AG04450 (cell line): ENCODE data around the gene CACNA2D3. TPM values are rescaled to one million over a fixed set of nuclear protein-coding genes. Genes with fewer than 3 reads are reported as not detected.
"Not testable (repeated sequence)": the region's sequence is repeated elsewhere in the genome, so short reads cannot be mapped to it uniquely, and the experiment has no call there.

Source experiments
- CTCF ChIA-PET: fragments of 300-600, 350-600 bp; formaldehyde crosslinking; extraction: SDS; loops from one replicate; lab custom pipeline; 2022; ENCODE audit warnings: antibody characterized with exemption, inconsistent platforms; lab: Charles Lee
- POLR2A ChIA-PET: fragments of 350-600 bp; formaldehyde crosslinking; extraction: SDS; loops from one replicate; lab custom pipeline; 2021; ENCODE audit warnings: antibody characterized with exemption, inconsistent platforms; lab: Yijun Ruan, JAX
- DNase-seq: peaks from one replicate; pipeline ENCODE4 v3.0.0-alpha.2; 2011; ENCODE audit warnings: low read depth, low spot score
- H3K27ac ChIP-seq: one replicate; pipeline ENCODE4 v1.5.1; 2012; ENCODE audit warnings: low read depth, low read length, control low read depth
- H3K27me3 ChIP-seq: one replicate; pipeline ENCODE4 v1.6.0; 2012; ENCODE audit warnings: low read length; ENCODE audit not compliant: control insufficient read depth, insufficient read depth
- H3K4me3 ChIP-seq: 2 replicates; pipeline ENCODE4 v1.5.1; 2011; ENCODE audit warnings: mild to moderate bottlenecking, low read depth, low read length, control low read depth
- H3K9me3 ChIP-seq: 2 replicates; pipeline ENCODE4 v1.5.1; 2012; ENCODE audit warnings: low read length; ENCODE audit not compliant: control insufficient read depth, insufficient read depth
- polyA plus RNA-seq: library from polyadenylated mRNA; depleted of rRNA; stranded (reverse); fragments of >200 nt; gene quantifications from 2 replicates; pipeline ENCODE4 v1.2.3, GENCODE V29; 2011
- TF ChIP-seq, protein P1 (sequence below): IDR thresholded peaks from 2 replicates; pipeline ENCODE4 v1.5.1; 2011; ENCODE audit warnings: low read depth, low read length, control low read depth, inconsistent platforms

The CACNA2D3 gene
- polyA plus RNA-seq, 1 experiment: 0.32 TPM

DNA sequence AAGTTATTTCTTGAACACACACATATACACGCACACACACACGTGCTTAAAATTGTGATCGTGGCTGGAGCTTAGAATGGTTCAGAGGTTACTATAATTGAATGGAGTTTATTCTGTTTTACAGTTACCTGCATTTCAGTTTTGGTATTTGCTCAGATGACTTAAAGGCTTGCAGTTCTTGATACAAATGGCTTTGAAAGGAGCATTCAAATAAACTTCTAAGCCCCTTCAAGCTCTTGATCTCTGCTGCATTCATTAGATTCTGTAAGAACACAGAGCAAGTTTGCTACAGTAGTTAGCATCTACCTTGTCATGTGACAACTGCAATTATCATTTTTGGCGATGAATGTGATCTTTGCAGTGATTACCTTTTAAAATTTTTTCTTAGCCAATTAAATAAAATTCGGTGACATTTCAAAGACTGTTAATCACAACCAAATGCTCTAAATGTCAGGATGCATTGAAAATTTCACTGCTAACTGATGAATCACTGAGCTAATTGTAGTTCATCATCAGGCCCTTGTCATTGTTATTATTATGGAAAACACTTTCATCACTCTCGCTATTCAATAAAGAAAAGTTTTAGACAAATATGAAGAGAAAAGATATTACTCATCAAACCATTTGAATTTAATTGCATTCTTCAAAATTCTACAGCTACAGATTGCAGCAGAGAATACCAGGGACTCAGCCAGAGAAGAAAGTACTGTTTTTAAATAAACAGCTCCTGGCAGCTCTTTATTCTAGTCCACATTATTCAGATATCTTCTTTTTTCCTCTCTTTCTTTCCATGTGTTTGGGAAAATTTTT, 509.4 kb downstream of the CACNA2D3 start:
- CTCF ChIA-PET: interaction anchor here (0.5 kb wide), 1 partner anchor 77 kb away, joined by 3 read pairs; no protein-coding TSS in a partner anchor
- Histone ChIP-seq H3K27me3 (no peaks in the 10 kb centered on the region), H3K4me3 (no peak overlapping the region), H3K9me3 (no peaks in the 10 kb centered on the region), H3K27ac (no peak overlapping the region)
- TF ChIP-seq, protein P1, sequence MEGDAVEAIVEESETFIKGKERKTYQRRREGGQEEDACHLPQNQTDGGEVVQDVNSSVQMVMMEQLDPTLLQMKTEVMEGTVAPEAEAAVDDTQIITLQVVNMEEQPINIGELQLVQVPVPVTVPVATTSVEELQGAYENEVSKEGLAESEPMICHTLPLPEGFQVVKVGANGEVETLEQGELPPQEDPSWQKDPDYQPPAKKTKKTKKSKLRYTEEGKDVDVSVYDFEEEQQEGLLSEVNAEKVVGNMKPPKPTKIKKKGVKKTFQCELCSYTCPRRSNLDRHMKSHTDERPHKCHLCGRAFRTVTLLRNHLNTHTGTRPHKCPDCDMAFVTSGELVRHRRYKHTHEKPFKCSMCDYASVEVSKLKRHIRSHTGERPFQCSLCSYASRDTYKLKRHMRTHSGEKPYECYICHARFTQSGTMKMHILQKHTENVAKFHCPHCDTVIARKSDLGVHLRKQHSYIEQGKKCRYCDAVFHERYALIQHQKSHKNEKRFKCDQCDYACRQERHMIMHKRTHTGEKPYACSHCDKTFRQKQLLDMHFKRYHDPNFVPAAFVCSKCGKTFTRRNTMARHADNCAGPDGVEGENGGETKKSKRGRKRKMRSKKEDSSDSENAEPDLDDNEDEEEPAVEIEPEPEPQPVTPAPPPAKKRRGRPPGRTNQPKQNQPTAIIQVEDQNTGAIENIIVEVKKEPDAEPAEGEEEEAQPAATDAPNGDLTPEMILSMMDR: no peak
- POLR2A ChIA-PET: no interaction called here
- DNase-seq: no peak

DNA sequence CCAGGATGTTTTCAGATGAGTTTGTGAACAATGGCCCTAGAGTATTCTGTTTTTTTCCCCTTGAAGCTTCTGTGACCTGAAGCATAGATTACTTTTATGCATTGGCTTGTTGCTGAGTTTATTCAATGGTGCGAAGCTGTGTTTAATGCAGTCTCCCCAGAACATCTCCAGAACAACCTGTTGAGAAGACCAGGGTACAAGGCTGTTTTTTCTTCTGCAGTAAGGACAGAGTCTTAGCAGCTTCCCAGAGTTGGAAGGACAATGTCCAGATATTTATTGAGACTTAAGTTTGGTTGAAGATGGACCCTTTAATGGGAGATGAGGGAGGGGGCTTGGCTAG, 509.9 kb downstream of the CACNA2D3 start:
- CTCF ChIA-PET: no interaction called here
- Histone ChIP-seq H3K27me3 (no peaks in the 10 kb centered on the region), H3K27ac (no peak overlapping the region), H3K4me3 (no peak overlapping the region), H3K9me3 (no peaks in the 10 kb centered on the region)
- no peak for DNase-seq
- TF ChIP-seq, protein P1: no peak
- POLR2A ChIA-PET: no interaction called here

DNA sequence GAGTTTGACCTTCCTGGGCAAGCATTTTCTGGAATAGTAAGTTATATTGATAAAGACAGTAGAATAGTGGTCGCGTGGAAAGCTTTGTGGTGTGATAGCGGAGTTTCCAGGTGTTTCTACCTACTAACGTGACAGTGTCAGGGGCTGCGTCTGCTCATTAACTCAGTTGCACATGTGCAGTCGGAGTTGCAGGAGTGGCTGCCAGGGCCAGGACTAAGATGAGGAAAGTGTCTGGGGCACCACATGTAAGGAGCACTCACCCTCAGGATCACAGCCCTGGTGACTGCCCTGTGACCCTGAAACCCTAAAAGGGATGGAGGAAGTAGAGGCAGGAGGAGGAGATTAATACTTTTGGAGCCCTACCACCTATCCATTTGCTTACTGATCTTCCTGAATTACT, 510.5 kb downstream of the CACNA2D3 start:
- DNase-seq: no peak
- TF ChIP-seq, protein P1: no peak
- POLR2A ChIA-PET: no interaction called here
- no peak overlapping the region for H3K27ac ChIP-seq
- H3K4me3 ChIP-seq: no peak overlapping the region
- CTCF ChIA-PET: no interaction called here
- no peaks in the 10 kb centered on the region for H3K9me3 ChIP-seq
- H3K27me3 ChIP-seq: no peaks in the 10 kb centered on the region

DNA sequence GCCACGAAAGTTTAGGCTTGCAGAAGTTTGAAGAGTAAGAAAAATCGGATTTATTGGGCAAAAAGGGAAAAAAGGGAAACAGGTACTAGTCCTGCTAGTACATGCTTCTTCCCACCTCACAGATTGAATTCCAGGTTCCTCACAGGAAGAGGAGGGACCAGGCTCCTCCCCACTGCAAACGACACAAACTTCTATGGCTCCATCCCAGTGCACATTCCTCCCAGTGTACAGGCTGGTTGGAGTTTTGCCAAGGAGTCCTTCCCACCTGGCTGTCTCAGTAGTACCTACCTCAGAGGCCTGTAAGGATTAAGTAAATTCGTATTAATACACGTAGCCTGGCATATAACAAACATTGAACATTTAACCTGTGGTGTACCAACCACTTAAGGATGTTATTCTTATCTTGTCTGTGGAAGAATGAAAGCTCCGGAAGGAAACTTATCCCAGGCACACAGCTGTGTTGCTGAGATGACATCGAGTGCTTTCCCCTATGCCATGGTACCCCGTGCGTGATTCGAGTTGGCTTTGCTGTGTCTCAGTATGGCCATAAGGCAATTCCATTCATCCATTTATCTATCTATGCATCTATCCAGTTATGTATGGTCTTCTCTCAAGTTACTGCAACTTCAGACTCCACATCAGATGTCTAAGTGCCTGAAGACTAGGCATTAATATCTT, 511.2 kb downstream of the CACNA2D3 start:
- Histone ChIP-seq H3K9me3 (no peaks in the 10 kb centered on the region), H3K4me3 (no peak overlapping the region), H3K27ac (no peak overlapping the region), H3K27me3 (no peaks in the 10 kb centered on the region)
- ChIA-PET CTCF (no interaction called here), POLR2A (no interaction called here)
- no peak for DNase-seq
- TF ChIP-seq, protein P1: no peak

DNA sequence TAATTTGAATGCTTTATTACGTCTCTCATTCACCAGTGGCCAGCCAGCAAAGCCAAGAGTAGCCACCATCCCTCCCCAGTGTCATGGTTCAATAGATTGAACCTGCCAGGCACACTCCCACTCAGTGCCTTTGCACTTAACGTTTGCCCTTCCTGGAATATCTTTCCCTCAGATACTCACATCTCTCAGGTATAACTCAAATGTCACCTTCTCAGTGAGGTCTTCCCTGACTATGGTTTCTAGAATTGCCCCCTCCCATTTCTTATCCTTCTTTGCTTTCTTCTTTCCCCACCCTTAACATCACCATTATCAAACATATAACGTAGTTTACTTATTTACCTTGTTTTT, 511.7 kb downstream of the CACNA2D3 start:
- Histone ChIP-seq H3K27ac (no peak overlapping the region), H3K27me3 (no peaks in the 10 kb centered on the region), H3K4me3 (no peak overlapping the region), H3K9me3 (no peaks in the 10 kb centered on the region)
- ChIA-PET CTCF (no interaction called here), POLR2A (no interaction called here)
- DNase-seq: no peak
- TF ChIP-seq, protein P1: no peak

DNA sequence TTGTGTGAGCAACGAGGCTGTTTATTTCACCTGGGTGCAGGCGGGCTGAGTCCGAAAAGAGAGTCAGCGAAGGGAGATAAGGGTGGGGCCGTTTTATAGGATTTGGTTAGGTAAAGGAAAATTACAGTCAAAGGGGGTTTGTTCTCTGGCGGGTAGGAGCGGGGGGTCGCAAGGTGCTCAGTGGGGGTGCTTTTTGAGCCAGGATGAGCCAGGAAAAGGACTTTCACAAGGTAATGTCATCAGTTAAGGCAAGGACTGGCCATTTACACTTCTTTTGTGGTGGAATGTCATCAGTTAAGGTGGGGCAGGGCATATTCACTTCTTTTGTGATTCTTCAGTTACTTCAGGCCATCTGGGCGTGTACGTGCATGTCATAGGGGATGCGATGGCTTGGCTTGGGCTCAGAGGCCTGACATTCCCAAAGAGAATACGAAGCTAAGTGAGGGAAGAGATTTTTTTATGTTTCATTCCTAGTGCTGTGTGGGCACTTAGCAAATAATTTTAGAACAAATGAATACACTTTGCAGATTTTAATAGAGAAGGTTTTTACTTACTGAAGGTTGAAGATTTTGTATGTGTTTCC, 517.5 kb downstream of the CACNA2D3 start:
- CTCF ChIA-PET, DNase-seq, H3K27ac ChIP-seq, H3K4me3 ChIP-seq, H3K27me3 ChIP-seq, POLR2A ChIA-PET, H3K9me3 ChIP-seq: not testable (repeated sequence)
